NB4 (cell line): ENCODE measurements around the gene ADM2.

Experiments used
- DNase-seq: peaks from one replicate; pipeline ENCODE4 v3.0.0; 2010; ENCODE audit warnings: low read depth
- H3K4me3 ChIP-seq: one replicate; pipeline ENCODE4 v1.5.1; 2011; ENCODE audit warnings: mild to moderate bottlenecking, low read depth, low read length, moderate library complexity
- CTCF ChIP-seq: IDR thresholded peaks from one replicate; pipeline ENCODE4 v1.5.1; 2012; ENCODE audit warnings: low read depth, low read length
- MAX ChIP-seq: IDR thresholded peaks from 2 replicates; pipeline ENCODE4 v1.6.1; 2011; ENCODE audit warnings: low read depth, low read length
- MYC ChIP-seq: IDR thresholded peaks from 2 replicates; pipeline ENCODE4 v1.6.1; 2011; ENCODE audit warnings: low read depth, low read length
- POLR2A ChIP-seq: IDR thresholded peaks from 2 replicates; pipeline ENCODE4 v1.6.1; 2011; ENCODE audit warnings: mild to moderate bottlenecking; ENCODE audit not compliant: insufficient read length; ENCODE audit errors: extremely low read depth

The ADM2 gene

GRCh38 chr22:50490531-50491308 lies 9.4 kb downstream of the ADM2 start:
- peak; percentile 86 for DNase-seq
- H3K4me3 ChIP-seq = no peak overlapping the region
- peak; percentile 86 for TF ChIP-seq MAX
- no peak; the same call in 1 of the 2 replicates for TF ChIP-seq MYC
- TF ChIP-seq POLR2A = no peak

- TF ChIP-seq MAX = no peak
- TF ChIP-seq POLR2A = no peak
- no peak for TF ChIP-seq CTCF
- no peak for TF ChIP-seq MYC
- DNase-seq = no peak
- no peak overlapping the region for H3K4me3 ChIP-seq
Measured at GRCh38 chr22:50497093-50497492, 15.8 kb downstream of the ADM2 start.

- DNase-seq = peak; percentile 77
- H3K4me3 ChIP-seq = no peak overlapping the region
- peak; percentile 61 for TF ChIP-seq CTCF
- no peak for TF ChIP-seq MAX
- no peak for TF ChIP-seq POLR2A
Measured at GRCh38 chr22:50498322-50498890, 17.1 kb downstream of the ADM2 start.

- TF ChIP-seq CTCF (no peak), MAX (no peak), MYC (no peak)
- no peak for DNase-seq
- no peak overlapping the region for H3K4me3 ChIP-seq
Measured at GRCh38 chr22:50500452-50500851, 19.1 kb downstream of the ADM2 start.

GRCh38 chr22:50502096-50502495 lies 20.8 kb downstream of the ADM2 start:
- no peak for TF ChIP-seq MYC
- no peak for TF ChIP-seq CTCF
- no peak for TF ChIP-seq MAX
- no peak for TF ChIP-seq POLR2A
- no peak for DNase-seq
- H3K4me3 ChIP-seq = no peak overlapping the region

- TF ChIP-seq MYC (no peak), CTCF (no peak), POLR2A (no peak), MAX (no peak)
- H3K4me3 ChIP-seq = no peak overlapping the region
Measured at GRCh38 chr22:50502628-50503474, 21.5 kb downstream of the ADM2 start.

More at GRCh38 chr22:50502628-50503474, 21.5 kb downstream of the ADM2 start:
- DNase-seq = no peak
